Inflammatory macrophage treated with lipopolysaccharide for 1 hour (primary cell): ENCODE measurements around the gene DLG4.
A peak's percentile ranks its signal among the peaks of the same experiment; 100 is the strongest.
"Not testable (repeated sequence)": the region's sequence is repeated elsewhere in the genome, so short reads cannot be mapped to it uniquely, and the experiment has no call there.

Source experiments
- DNase-seq, 2 donors: peaks; one replicate each; pipeline ENCODE4 v3.0.0-alpha.2; 2020 to 2022

DLG4 gene

GRCh38 chr17:7249214-7249613 is 29.6 kb upstream of the DLG4 start:
- DNase-seq, result no peak

- no peak for DNase-seq
Observed at GRCh38 chr17:7248796-7249195, 29.2 kb upstream of the DLG4 start.

GRCh38 chr17:7246779-7247178 is 27.1 kb upstream of the DLG4 start:
- no peak for DNase-seq

GRCh38 chr17:7243838-7244237 is 24.2 kb upstream of the DLG4 start:
- not testable (repeated sequence) for DNase-seq

- no peak for DNase-seq
Observed at GRCh38 chr17:7243453-7243729, 23.8 kb upstream of the DLG4 start.

GRCh38 chr17:7242717-7243452 is 23.2 kb upstream of the DLG4 start:
- peak; percentile 85 to 97 for DNase-seq

- peak; percentile 86 to 99 for DNase-seq
Observed at GRCh38 chr17:7241783-7242716, 22.4 kb upstream of the DLG4 start, which contains the start of gene GABARAP. Gene GABARAP (minus strand): TSS chr17:7242449. CDS start chr17:7242330, 119 bp downstream.

GRCh38 chr17:7241090-7241733 is 21.6 kb upstream of the DLG4 start:
- DNase-seq, result peak in 1 of 2 donors; percentile 51

GRCh38 chr17:7240375-7240774 is 20.7 kb upstream of the DLG4 start:
- DNase-seq, result peak; percentile 66 to 68

- DNase-seq, result peak; percentile 99
Observed at GRCh38 chr17:7239091-7240027, 19.7 kb upstream of the DLG4 start, which contains the start of gene PHF23. Gene PHF23 (minus strand): TSS chr17:7239457. CDS start chr17:7239279, 178 bp downstream.

GRCh38 chr17:7238420-7239090 is 18.9 kb upstream of the DLG4 start:
- DNase-seq, result no peak

- DNase-seq, result peak; percentile 50 to 62
Observed at GRCh38 chr17:7237761-7238419, 18.3 kb upstream of the DLG4 start.

GRCh38 chr17:7237266-7237760 is 17.7 kb upstream of the DLG4 start:
- no peak for DNase-seq

- no peak for DNase-seq
Observed at GRCh38 chr17:7236808-7237207, 17.2 kb upstream of the DLG4 start.

- DNase-seq, result peak in 1 of 2 donors; percentile 54
Observed at GRCh38 chr17:7235693-7236665, 16.3 kb upstream of the DLG4 start.

- DNase-seq, result peak; percentile 83 to 92
Observed at GRCh38 chr17:7234083-7234951, 14.7 kb upstream of the DLG4 start, which contains the start of gene DVL2. Gene DVL2 (minus strand): TSS chr17:7234517. CDS start chr17:7234262, 255 bp downstream.

GRCh38 chr17:7233701-7234082 is 14.1 kb upstream of the DLG4 start:
- DNase-seq, result no peak

- no peak for DNase-seq
Observed at GRCh38 chr17:7232114-7232513, 12.5 kb upstream of the DLG4 start.
